Pulmonary artery endothelial cell (primary cell): Measurements from ENCODE around the gene CTNNAL1. TPM values are rescaled to one million over a fixed set of nuclear protein-coding genes. Genes with fewer than 3 reads are reported as not detected.

Experiments used
- total RNA-seq: library from RNA; depleted of rRNA; stranded (reverse); fragments of >200 nt; gene quantifications from 2 replicates; pipeline ENCODE4 v1.2.3, GENCODE V29; 2014

Gene CTNNAL1
- total RNA-seq, 1 donor from 2014 or later = 117 TPM

Other genes starting within 250 kb of the CTNNAL1 start
- under 0.01 TPM in 1 of 2 replicates, not detected in the other for gene ACTL7B, start 157.5 kb downstream of the CTNNAL1 start, total RNA-seq
- not detected in 2 replicates for gene ACTL7A, start 151.2 kb downstream of the CTNNAL1 start, total RNA-seq
- gene ELP1, start 79.4 kb downstream of the CTNNAL1 start, total RNA-seq = 30.8 and 43.5 TPM in 2 replicates
- 3.8 and 4.6 TPM in 2 replicates for gene ABITRAM, start 79.1 kb downstream of the CTNNAL1 start, total RNA-seq
- gene TMEM245, start 106.4 kb upstream of the CTNNAL1 start, total RNA-seq = 40.4 and 64.0 TPM in 2 replicates
- gene FRRS1L, start 153.8 kb upstream of the CTNNAL1 start, total RNA-seq = under 0.01 TPM in 1 of 2 replicates, not detected in the other